GM18861 (cell line): Measurements from ENCODE around the gene KCNE4.

Source experiments
- ATAC-seq: cut with Tn5 transposase; IDR thresholded peaks from one replicate; pipeline ENCODE4 v1.9.1; 2021; ENCODE audit not compliant: unreplicated experiment

The KCNE4 gene

GRCh38 chr2:223040527-223040926 is 11.5 kb upstream of the KCNE4 start:
- ATAC-seq: no peak

GRCh38 chr2:223041527-223042109 is 10.4 kb upstream of the KCNE4 start:
- no peak for ATAC-seq

- ATAC-seq: no peak
Measured at GRCh38 chr2:223042284-223042683, 9.7 kb upstream of the KCNE4 start.

GRCh38 chr2:223042704-223043118 is 9.3 kb upstream of the KCNE4 start:
- no peak for ATAC-seq

- no peak for ATAC-seq
Measured at GRCh38 chr2:223043164-223043941, 8.6 kb upstream of the KCNE4 start.

GRCh38 chr2:223044092-223044836 is 7.7 kb upstream of the KCNE4 start:
- ATAC-seq: no peak

GRCh38 chr2:223044916-223045700 is 6.9 kb upstream of the KCNE4 start:
- no peak for ATAC-seq

- ATAC-seq: no peak
Measured at GRCh38 chr2:223046470-223047040, 5.4 kb upstream of the KCNE4 start.

- ATAC-seq: no peak
Measured at GRCh38 chr2:223047260-223047761, 4.7 kb upstream of the KCNE4 start.

GRCh38 chr2:223048519-223048918 is 3.5 kb upstream of the KCNE4 start:
- no peak for ATAC-seq

- ATAC-seq: no peak
Measured at GRCh38 chr2:223049356-223049755, 2.6 kb upstream of the KCNE4 start.

- no peak for ATAC-seq
Measured at GRCh38 chr2:223050188-223050587, 1.8 kb upstream of the KCNE4 start.

- ATAC-seq: no peak
Measured at GRCh38 chr2:223050900-223051504, 988 bp upstream of the KCNE4 start.

GRCh38 chr2:223052548-223053483 is 826 bp downstream of the KCNE4 start:
- no peak for ATAC-seq

- no peak for ATAC-seq
Measured at GRCh38 chr2:223053484-223054192, 1.6 kb downstream of the KCNE4 start.

- no peak for ATAC-seq
Measured at GRCh38 chr2:223054193-223054781, 2.3 kb downstream of the KCNE4 start.

- no peak for ATAC-seq
Measured at GRCh38 chr2:223055140-223055539, 3.1 kb downstream of the KCNE4 start.

GRCh38 chr2:223055836-223056235 is 3.8 kb downstream of the KCNE4 start:
- ATAC-seq: no peak
